ENCODE measurements around the gene NETO2. TPM values are rescaled to one million over a fixed set of nuclear protein-coding genes. Genes with fewer than 3 reads are reported as not detected.
"Not testable (repeated sequence)": the region's sequence is repeated elsewhere in the genome, so short reads cannot be mapped to it uniquely, and the experiment has no call there.

The NETO2 gene
- total RNA-seq, 1 donor from 2014 or later: 3.7 TPM

DNA sequence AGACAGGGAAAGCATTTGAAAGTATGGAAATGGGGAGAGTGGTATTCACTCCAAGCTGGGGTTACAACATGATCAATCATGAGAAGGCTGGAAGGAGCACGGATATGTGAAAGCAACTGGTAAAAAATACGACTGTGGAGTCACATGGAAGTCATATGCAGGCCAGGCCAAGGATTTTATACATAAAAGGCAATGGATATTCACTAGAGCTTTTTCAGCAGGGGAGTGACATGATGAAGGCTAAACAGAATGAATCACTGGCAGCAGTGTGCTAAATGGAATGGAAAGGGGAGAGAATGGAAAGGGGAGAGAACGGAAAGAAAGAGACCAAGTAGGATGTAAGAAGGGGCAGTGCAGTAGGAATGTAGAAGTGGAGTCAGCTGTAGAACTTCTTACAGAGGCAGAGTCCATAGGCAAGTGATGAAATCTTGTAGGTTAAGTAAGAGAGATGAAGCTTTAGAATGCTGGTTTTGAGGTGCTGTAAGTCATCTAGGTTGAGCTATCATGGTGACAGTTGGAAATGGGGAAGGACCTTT, 13.0 kb upstream of the NETO2 start:
- no peak overlapping the region for H3K4me3 ChIP-seq (ENCODE audit: low read length in 3 of 3)
- H3K36me3 ChIP-seq (ENCODE audit: control insufficient read depth in 3 of 3, insufficient read depth in 3 of 3, low read length in 3 of 3): peaks cover 3 to 50% (median 27%) of the 10 kb centered on the region in 3 donors

DNA sequence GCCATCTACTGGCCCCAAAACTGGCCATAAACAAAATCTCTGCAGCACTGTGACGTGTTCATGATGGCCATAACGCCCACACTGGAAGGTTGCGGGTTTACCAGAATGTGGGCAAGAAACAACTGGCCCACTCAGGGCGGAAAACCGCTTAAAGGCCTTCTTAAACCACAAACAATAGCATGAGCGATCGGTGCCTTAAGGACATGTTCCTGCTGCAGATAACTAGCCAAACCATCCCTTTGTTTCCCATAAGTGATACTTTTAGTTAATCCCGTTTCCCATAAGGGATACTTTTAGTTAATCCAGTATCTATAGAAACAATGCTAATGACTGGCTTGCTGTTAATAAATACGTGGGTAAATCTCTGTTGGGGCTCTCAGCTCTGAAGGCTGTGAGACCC, 8.8 kb upstream of the NETO2 start:
- not testable (repeated sequence) for H3K9me3 ChIP-seq (ENCODE audit: control insufficient read depth in 3 of 3, low read length in 3 of 3); H3K9ac ChIP-seq (ENCODE audit: low read depth in 1 of 3, low read length in 3 of 3); H3K27ac ChIP-seq (ENCODE audit: low read depth, low read length); H3K4me1 ChIP-seq (ENCODE audit: control insufficient read depth in 3 of 3, insufficient read depth in 3 of 3, low read length in 3 of 3); H3K4me3 ChIP-seq (ENCODE audit: low read length in 3 of 3); H3K27me3 ChIP-seq (ENCODE audit: control insufficient read depth in 3 of 3, insufficient read depth in 3 of 3, low read length in 3 of 3)
- H3K36me3 ChIP-seq (ENCODE audit: control insufficient read depth in 3 of 3, insufficient read depth in 3 of 3, low read length in 3 of 3): peaks cover 0 to 28% (median 21%) of the 10 kb centered on the region in 3 donors

More for the DNA sequence above, 13.0 kb upstream of the NETO2 start:
- H3K27me3 ChIP-seq (ENCODE audit: control insufficient read depth in 3 of 3, insufficient read depth in 3 of 3, low read length in 3 of 3): no peaks in the 10 kb centered on the region
- H3K9me3 ChIP-seq (ENCODE audit: control insufficient read depth in 3 of 3, low read length in 3 of 3): no peaks in the 10 kb centered on the region
- no peak overlapping the region for H3K27ac ChIP-seq (ENCODE audit: low read depth, low read length)
- no peaks in the 10 kb centered on the region for H3K4me1 ChIP-seq (ENCODE audit: control insufficient read depth in 3 of 3, insufficient read depth in 3 of 3, low read length in 3 of 3)
- no peak overlapping the region for H3K9ac ChIP-seq (ENCODE audit: low read depth in 1 of 3, low read length in 3 of 3)

DNA sequence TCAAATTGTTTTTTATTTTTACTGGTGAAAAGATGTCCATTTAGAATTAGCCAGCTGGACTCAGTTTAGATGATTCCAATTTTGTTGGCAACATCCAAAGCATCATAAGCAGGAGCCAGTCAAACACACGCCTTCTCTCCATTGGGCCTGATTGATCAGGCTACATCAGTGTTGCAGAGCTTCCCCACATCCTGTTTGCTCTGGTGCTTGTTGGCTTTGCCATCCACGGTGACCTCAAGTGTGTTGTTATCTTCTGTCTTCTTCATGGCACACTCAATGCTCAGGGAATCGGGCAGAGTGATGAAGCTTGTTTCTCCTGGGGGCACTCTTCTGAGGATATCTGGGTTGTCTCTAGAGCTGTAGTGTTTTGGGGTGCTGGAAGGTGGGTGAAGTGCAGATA, 6.3 kb upstream of the NETO2 start:
- no peak overlapping the region for H3K4me3 ChIP-seq (ENCODE audit: low read length in 3 of 3)
- no peak overlapping the region for H3K9ac ChIP-seq (ENCODE audit: low read depth in 1 of 3, low read length in 3 of 3)
- H3K36me3 ChIP-seq (ENCODE audit: control insufficient read depth in 3 of 3, insufficient read depth in 3 of 3, low read length in 3 of 3): peaks cover 0 to 16% (median 11%) of the 10 kb centered on the region in 3 donors
- H3K9me3 ChIP-seq (ENCODE audit: control insufficient read depth in 3 of 3, low read length in 3 of 3): no peaks in the 10 kb centered on the region
- H3K27me3 ChIP-seq (ENCODE audit: control insufficient read depth in 3 of 3, insufficient read depth in 3 of 3, low read length in 3 of 3): no peaks in the 10 kb centered on the region
- no peak overlapping the region for H3K27ac ChIP-seq (ENCODE audit: low read depth, low read length)
- H3K4me1 ChIP-seq (ENCODE audit: control insufficient read depth in 3 of 3, insufficient read depth in 3 of 3, low read length in 3 of 3): no peaks in the 10 kb centered on the region

DNA sequence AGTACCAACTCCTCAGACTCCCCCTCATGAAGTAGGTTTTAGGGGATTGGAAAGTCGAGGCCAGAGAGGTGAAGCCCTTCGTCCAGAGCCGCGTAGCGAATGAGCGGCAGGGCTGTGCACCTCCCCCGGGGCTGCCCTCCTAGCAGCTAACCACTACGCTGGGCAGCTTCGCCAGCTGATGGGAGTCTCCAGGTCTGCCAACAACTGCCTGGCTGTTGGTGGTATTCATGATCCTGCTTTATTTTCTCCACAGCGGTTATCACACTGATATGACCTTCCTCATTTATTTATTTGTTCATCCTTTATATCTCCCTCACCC, 773 bp upstream of the NETO2 start:
- Histone ChIP-seq H3K9ac (ENCODE audit: low read depth in 1 of 3, low read length in 3 of 3) (peak overlapping the region in 2 of 3 donors; percentile 28 to 55), H3K4me3 (ENCODE audit: low read length in 3 of 3) (peak overlapping the region; percentile 46 to 65 (median 62)), H3K27ac (ENCODE audit: low read depth, low read length) (no peak overlapping the region)

DNA sequence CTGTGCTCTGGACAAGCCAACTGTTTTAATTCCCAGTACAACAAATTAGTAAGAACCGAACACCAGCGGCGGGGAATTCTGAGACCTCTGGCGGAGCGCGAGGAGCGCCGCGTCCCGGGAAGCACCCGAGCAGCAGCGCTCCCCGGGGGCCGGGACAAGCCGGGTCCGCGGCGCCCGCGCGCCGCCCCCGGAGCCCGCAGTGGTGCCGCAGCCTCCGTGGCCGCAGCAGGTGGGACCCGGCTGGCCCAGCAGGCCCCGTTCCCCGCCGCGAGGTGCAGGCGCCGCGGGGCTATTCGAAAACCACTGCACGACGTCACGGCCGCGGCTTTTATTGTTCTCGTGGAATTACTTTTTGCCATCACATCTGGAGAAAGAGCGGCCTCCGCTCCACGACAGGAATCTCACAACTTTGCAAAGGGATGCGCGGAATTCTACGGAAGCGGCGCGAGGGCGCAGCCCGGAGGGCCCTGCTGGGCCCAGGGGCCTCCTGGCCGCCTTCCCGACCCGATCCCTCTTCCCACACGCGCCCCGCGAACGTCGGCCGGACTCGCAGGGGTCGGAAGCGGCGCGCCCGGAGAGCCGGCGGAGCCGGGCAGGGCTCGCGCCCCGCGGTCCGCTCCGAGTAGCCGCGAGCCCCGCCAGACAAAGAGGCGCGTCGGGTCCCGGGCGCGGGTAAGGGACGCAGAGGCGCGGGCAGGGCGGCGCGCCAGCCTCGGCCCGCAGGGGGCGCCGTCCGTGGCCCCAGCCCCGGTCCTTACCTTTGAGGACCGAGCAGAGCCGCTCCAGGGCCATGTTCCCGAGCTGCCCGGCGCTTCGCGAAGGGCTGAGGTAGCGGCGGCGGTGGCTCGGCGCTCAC, 696 bp downstream of the NETO2 start:
- Histone ChIP-seq H3K27ac (ENCODE audit: low read depth, low read length) (no peak overlapping the region), H3K4me3 (ENCODE audit: low read length in 3 of 3) (peak overlapping the region; percentile 73 to 82 (median 81)), H3K4me1 (ENCODE audit: control insufficient read depth in 3 of 3, insufficient read depth in 3 of 3, low read length in 3 of 3) (peaks cover 3 to 13% (median 3%) of the 10 kb centered on the region in 3 donors)

More for the DNA sequence above, 773 bp upstream of the NETO2 start:
- H3K9me3 ChIP-seq (ENCODE audit: control insufficient read depth in 3 of 3, low read length in 3 of 3): no peaks in the 10 kb centered on the region
- no peaks in the 10 kb centered on the region for H3K36me3 ChIP-seq (ENCODE audit: control insufficient read depth in 3 of 3, insufficient read depth in 3 of 3, low read length in 3 of 3)
- H3K4me1 ChIP-seq (ENCODE audit: control insufficient read depth in 3 of 3, insufficient read depth in 3 of 3, low read length in 3 of 3): peaks cover 3 to 13% (median 3%) of the 10 kb centered on the region in 3 donors
- no peaks in the 10 kb centered on the region for H3K27me3 ChIP-seq (ENCODE audit: control insufficient read depth in 3 of 3, insufficient read depth in 3 of 3, low read length in 3 of 3)

DNA sequence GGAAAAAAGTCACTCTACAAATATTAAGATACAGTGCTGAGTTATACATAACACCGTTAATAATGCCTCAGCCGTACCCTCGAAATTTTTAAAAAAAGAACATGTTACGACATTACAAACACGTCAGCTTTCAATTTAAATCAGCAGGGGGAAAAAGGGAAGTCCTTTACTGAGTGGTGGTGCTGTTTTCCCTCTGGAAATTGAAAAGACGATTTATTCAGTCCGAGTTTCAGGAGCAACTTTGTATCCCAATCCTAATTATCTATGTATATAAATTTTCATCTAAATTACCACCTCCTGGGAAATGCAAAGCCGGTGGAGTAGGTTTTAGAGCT, 1.3 kb downstream of the NETO2 start:
- Histone ChIP-seq H3K4me1 (ENCODE audit: control insufficient read depth in 3 of 3, insufficient read depth in 3 of 3, low read length in 3 of 3) (peaks cover 3 to 13% (median 3%) of the 10 kb centered on the region in 3 donors), H3K4me3 (ENCODE audit: low read length in 3 of 3) (peak overlapping the region; percentile 73 to 82 (median 81)), H3K9ac (ENCODE audit: low read depth in 1 of 3, low read length in 3 of 3) (peak overlapping the region; percentile 35 to 68 (median 36)), H3K27me3 (ENCODE audit: control insufficient read depth in 3 of 3, insufficient read depth in 3 of 3, low read length in 3 of 3) (no peaks in the 10 kb centered on the region), H3K36me3 (ENCODE audit: control insufficient read depth in 3 of 3, insufficient read depth in 3 of 3, low read length in 3 of 3) (no peaks in the 10 kb centered on the region), H3K9me3 (ENCODE audit: control insufficient read depth in 3 of 3, low read length in 3 of 3) (no peaks in the 10 kb centered on the region), H3K27ac (ENCODE audit: low read depth, low read length) (no peak overlapping the region)

More for the DNA sequence above, 696 bp downstream of the NETO2 start:
- Histone ChIP-seq H3K27me3 (ENCODE audit: control insufficient read depth in 3 of 3, insufficient read depth in 3 of 3, low read length in 3 of 3) (no peaks in the 10 kb centered on the region), H3K9me3 (ENCODE audit: control insufficient read depth in 3 of 3, low read length in 3 of 3) (no peaks in the 10 kb centered on the region), H3K36me3 (ENCODE audit: control insufficient read depth in 3 of 3, insufficient read depth in 3 of 3, low read length in 3 of 3) (no peaks in the 10 kb centered on the region), H3K9ac (ENCODE audit: low read depth in 1 of 3, low read length in 3 of 3) (peak overlapping the region; percentile 36 to 68 (median 50))

DNA sequence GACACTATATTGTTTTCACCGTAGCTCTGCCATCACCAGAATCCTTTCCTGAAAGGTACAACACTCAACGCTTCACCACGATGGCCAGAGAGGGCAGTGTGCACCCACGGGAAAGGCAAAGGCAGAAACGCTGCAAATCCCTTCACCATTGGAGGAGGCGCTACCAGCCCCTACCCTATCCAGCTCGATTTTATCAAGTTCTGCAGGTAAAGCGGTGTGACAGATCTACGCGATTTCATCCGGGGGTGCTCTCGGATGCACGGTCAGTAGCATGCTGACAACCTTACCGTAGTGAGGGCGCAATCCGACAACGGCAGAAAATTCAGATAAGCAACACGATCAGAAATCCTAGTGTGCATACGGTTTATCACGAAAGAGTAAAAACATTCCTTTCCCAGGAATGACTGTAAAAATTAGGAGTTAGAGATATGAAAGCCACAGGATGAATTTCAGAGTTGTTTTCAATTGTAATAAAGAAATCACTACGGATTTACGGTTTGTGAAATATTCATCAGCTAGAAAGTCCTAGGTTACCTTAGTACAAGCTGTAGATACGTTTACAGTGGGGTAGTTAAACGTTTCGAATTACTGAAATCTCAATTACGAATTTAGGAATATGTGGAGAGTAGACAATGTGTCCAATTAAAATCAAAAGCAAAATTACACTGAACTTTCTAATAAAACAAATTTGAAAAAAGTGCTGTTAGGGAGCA, 1.8 kb downstream of the NETO2 start:
- Histone ChIP-seq H3K36me3 (ENCODE audit: control insufficient read depth in 3 of 3, insufficient read depth in 3 of 3, low read length in 3 of 3) (no peaks in the 10 kb centered on the region), H3K27ac (ENCODE audit: low read depth, low read length) (no peak overlapping the region), H3K4me1 (ENCODE audit: control insufficient read depth in 3 of 3, insufficient read depth in 3 of 3, low read length in 3 of 3) (peaks cover 3 to 13% (median 3%) of the 10 kb centered on the region in 3 donors), H3K4me3 (ENCODE audit: low read length in 3 of 3) (peak overlapping the region; percentile 73 to 82 (median 81)), H3K9me3 (ENCODE audit: control insufficient read depth in 3 of 3, low read length in 3 of 3) (no peaks in the 10 kb centered on the region), H3K27me3 (ENCODE audit: control insufficient read depth in 3 of 3, insufficient read depth in 3 of 3, low read length in 3 of 3) (no peaks in the 10 kb centered on the region), H3K9ac (ENCODE audit: low read depth in 1 of 3, low read length in 3 of 3) (peak overlapping the region in 2 of 3 donors; percentile 35 to 60)

DNA sequence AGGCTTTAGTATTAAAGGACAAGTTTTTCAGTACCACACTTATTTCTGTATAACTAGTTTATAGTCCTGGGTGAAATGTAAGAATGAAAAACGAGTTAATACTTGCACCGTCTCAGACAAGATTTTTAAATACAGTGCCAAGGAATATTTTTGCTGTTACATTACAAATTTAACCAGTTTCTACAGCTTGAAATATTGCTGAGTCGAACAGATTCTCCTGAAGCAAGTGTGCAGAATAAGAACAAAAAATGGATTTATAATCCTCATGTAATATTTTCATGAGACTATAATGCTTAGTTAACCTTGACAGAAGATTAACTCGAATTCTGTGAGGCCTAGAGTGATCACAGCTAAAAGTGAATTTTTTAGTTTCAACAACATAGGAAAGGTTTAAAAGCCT, 3.1 kb downstream of the NETO2 start:
- H3K4me1 ChIP-seq (ENCODE audit: control insufficient read depth in 3 of 3, insufficient read depth in 3 of 3, low read length in 3 of 3): peaks cover 3 to 13% (median 3%) of the 10 kb centered on the region in 3 donors
- H3K9me3 ChIP-seq (ENCODE audit: control insufficient read depth in 3 of 3, low read length in 3 of 3): no peaks in the 10 kb centered on the region
- H3K27me3 ChIP-seq (ENCODE audit: control insufficient read depth in 3 of 3, insufficient read depth in 3 of 3, low read length in 3 of 3): no peaks in the 10 kb centered on the region
- no peak overlapping the region for H3K27ac ChIP-seq (ENCODE audit: low read depth, low read length)
- H3K4me3 ChIP-seq (ENCODE audit: low read length in 3 of 3): no peak overlapping the region
- H3K9ac ChIP-seq (ENCODE audit: low read depth in 1 of 3, low read length in 3 of 3): no peak overlapping the region
- H3K36me3 ChIP-seq (ENCODE audit: control insufficient read depth in 3 of 3, insufficient read depth in 3 of 3, low read length in 3 of 3): no peaks in the 10 kb centered on the region

DNA sequence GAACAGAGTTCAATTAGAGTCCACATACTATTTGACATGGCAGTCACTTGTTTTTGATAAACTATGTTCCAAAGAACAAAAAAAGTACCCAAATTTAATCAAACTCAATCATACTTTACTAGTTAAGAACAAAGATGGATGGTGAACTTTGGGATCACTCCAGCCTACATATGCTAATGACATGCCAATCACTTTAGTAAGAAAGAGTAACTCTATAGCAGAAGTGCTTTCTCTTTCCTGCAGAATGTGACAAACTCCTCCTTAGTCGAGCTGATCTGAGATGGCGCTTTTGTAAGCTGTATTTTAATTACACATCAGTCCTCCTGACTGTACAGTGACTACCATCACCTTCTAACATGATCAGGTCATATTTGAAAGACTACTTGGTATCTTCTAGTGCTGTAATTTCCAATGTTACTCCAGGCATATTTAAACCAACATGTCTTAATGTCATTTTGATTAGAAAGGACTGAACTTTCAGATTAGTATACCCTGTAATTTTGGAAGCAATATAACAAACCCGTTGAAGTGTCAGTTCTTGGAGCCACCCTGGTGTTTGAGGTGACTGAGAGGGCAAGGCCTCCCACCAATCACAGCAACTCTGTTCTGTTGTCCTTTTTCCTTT, 4.1 kb downstream of the NETO2 start:
- Histone ChIP-seq H3K4me1 (ENCODE audit: control insufficient read depth in 3 of 3, insufficient read depth in 3 of 3, low read length in 3 of 3) (peaks cover 3 to 13% (median 3%) of the 10 kb centered on the region in 3 donors), H3K27me3 (ENCODE audit: control insufficient read depth in 3 of 3, insufficient read depth in 3 of 3, low read length in 3 of 3) (no peaks in the 10 kb centered on the region), H3K4me3 (ENCODE audit: low read length in 3 of 3) (no peak overlapping the region), H3K9me3 (ENCODE audit: control insufficient read depth in 3 of 3, low read length in 3 of 3) (no peaks in the 10 kb centered on the region), H3K36me3 (ENCODE audit: control insufficient read depth in 3 of 3, insufficient read depth in 3 of 3, low read length in 3 of 3) (no peaks in the 10 kb centered on the region), H3K27ac (ENCODE audit: low read depth, low read length) (no peak overlapping the region), H3K9ac (ENCODE audit: low read depth in 1 of 3, low read length in 3 of 3) (no peak overlapping the region)
